ENCODE data around the gene FAM114A2.

FAM114A2 gene

DNA sequence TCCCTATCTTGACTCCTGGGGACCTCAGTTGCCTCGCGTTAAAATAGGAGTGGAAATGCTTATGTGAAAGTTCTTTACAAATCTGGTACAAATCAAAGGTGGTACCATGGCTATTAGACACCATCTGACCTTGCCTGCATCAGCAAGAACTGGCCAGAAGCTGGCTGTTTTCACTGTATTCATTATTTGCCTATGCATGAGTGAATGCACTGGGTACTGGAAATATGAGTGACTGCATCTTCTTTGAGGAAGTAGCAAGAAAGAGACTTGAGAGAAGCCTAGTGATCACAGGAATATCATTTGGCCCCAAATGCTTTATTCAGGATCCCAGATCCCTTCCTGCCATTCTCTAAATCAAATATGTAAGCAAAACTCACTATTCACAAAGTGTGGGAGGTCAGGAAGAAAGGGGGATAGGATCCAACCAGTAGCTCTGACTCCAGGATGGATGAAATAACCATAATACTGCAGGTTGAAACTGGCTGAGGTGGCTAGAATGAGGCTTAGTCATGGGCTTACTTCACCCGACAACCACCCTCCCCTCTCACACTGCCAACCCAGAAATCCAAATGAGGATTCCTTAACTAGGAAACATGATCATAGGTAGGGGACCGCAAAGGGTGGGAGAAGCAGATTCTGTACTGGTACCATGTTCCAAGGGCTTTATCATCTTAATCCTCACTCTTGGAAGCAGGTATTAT is 56.7 kb downstream of the FAM114A2 start:
- ChIA-PET POLR2A (interaction anchor here (0.6 kb wide), 1 partner anchor 841 kb away, joined by 4 read pairs; no protein-coding TSS in a partner anchor), CTCF (interaction anchor here (0.6 to 1.5 kb wide), 7 partner anchors 17 to 1052 kb away, joined by 3 to 8 read pairs (median 3); no protein-coding TSS in a partner anchor)
- TF ChIP-seq ZEB2 (tag by site-specific recombination; IDR thresholded peaks at IDR 0.05) (no peak), ZNF549 (tag by site-specific recombination; IDR thresholded peaks at IDR 0.05) (no peak), ZNF214 (tag by site-specific recombination; IDR thresholded peaks at IDR 0.05; ENCODE audit: borderline replicate concordance) (no peak), ZXDB (tag by site-specific recombination; IDR thresholded peaks at IDR 0.05) (no peak), SP2 (tag by site-specific recombination; IDR thresholded peaks at IDR 0.05) (no peak), ZFP3 (tag by site-specific recombination; IDR thresholded peaks at IDR 0.05; ENCODE audit: low read depth) (no peak), ZNF571 (tag by site-specific recombination; IDR thresholded peaks at IDR 0.05) (no peak), ZNF660 (tag by site-specific recombination; IDR thresholded peaks at IDR 0.05) (no peak), ZNF514 (tag by site-specific recombination; IDR thresholded peaks at IDR 0.05) (no peak), GLI2 (tag by site-specific recombination; IDR thresholded peaks at IDR 0.05; ENCODE audit: borderline replicate concordance, low read depth) (no peak)
- TF ChIP-seq, protein P1, sequence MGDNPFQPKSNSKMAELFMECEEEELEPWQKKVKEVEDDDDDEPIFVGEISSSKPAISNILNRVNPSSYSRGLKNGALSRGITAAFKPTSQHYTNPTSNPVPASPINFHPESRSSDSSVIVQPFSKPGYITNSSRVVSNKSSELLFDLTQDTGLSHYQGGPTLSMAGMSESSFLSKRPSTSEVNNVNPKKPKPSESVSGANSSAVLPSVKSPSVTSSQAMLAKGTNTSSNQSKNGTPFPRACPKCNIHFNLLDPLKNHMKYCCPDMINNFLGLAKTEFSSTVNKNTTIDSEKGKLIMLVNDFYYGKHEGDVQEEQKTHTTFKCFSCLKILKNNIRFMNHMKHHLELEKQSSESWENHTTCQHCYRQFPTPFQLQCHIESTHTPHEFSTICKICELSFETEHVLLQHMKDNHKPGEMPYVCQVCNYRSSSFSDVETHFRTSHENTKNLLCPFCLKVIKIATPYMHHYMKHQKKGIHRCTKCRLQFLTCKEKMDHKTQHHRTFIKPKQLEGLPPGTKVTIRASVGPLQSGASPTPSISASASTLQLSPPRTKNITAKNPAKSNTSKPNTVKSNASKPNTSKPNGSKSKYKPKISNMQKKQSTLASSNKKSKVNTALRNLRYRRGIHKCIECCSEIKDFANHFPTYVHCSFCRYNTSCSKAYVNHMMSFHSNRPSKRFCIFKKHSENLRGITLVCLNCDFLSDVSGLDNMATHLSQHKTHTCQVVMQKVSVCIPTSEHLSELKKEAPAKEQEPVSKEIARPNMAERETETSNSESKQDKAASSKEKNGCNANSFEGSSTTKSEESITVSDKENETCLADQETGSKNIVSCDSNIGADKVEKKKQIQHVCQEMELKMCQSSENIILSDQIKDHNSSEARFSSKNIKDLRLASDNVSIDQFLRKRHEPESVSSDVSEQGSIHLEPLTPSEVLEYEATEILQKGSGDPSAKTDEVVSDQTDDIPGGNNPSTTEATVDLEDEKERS (tag by site-specific recombination; IDR thresholded peaks at IDR 0.05), result no peak
- TF ChIP-seq, protein P2, sequence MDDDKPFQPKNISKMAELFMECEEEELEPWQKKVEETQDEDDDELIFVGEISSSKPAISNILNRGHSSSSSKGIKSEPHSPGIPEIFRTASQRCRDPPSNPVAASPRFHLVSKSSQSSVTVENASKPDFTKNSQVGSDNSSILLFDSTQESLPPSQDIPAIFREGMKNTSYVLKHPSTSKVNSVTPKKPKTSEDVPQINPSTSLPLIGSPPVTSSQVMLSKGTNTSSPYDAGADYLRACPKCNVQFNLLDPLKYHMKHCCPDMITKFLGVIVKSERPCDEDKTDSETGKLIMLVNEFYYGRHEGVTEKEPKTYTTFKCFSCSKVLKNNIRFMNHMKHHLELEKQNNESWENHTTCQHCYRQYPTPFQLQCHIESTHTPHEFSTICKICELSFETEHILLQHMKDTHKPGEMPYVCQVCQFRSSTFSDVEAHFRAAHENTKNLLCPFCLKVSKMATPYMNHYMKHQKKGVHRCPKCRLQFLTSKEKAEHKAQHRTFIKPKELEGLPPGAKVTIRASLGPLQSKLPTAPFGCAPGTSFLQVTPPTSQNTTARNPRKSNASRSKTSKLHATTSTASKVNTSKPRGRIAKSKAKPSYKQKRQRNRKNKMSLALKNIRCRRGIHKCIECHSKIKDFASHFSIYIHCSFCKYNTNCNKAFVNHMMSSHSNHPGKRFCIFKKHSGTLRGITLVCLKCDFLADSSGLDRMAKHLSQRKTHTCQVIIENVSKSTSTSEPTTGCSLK (tag by site-specific recombination; IDR thresholded peaks at IDR 0.05), result no peak
- TF ChIP-seq, protein P3, sequence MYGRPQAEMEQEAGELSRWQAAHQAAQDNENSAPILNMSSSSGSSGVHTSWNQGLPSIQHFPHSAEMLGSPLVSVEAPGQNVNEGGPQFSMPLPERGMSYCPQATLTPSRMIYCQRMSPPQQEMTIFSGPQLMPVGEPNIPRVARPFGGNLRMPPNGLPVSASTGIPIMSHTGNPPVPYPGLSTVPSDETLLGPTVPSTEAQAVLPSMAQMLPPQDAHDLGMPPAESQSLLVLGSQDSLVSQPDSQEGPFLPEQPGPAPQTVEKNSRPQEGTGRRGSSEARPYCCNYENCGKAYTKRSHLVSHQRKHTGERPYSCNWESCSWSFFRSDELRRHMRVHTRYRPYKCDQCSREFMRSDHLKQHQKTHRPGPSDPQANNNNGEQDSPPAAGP (tag by site-specific recombination; IDR thresholded peaks at IDR 0.05), result no peak
- H3K27ac ChIP-seq (ENCODE audit: extremely low read depth, low read depth, low read length), result no peak overlapping the region
- no peaks in the 10 kb centered on the region for H3K36me3 ChIP-seq (ENCODE audit: control insufficient read depth in 2 of 2, insufficient read depth in 1 of 2, low read length in 2 of 2)
- H3K4me3 ChIP-seq (ENCODE audit: low read depth, low read length), result no peak overlapping the region
- H3K4me1 ChIP-seq (ENCODE audit: control insufficient read depth, insufficient read depth, low read length), result no peaks in the 10 kb centered on the region
- no peaks in the 10 kb centered on the region for H3K9me3 ChIP-seq (ENCODE audit: control insufficient read depth, insufficient read depth, low read depth, low read length)

DNA sequence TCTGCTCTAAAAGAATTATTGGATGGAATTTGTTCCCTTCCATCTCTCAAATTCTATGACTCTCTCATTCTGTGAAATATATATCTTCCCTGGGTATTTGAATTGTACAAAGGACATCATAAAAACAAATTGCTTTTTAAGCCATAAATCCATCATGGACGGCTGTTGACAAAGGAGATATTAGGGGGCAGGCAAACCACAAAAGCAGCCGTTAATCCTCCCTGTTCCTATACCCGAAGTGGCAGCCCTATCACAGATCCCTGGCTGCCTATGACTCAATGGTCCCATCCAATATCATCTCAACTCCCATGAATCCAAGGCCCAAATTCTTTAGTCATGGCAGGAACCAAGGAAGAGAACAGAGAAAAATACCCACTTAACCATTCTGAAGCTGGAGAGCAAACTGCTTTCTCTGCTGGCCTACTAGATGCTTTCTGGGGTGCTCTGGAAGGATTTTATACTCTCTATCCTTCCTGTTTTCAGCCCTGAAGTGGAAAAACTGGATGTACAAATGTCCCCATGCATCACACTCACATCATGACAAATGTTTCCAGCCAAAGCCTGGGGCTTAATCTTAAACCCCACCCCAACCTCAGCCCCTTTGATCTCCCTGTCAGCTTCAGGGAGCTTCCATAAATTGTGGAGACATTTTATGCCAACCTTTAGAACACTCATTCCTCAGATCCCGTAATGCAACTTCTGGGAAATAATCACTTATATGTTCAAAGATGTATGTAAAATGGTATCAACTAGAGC is 59.5 kb downstream of the FAM114A2 start:
- Histone ChIP-seq H3K36me3 (ENCODE audit: control insufficient read depth in 2 of 2, insufficient read depth in 1 of 2, low read length in 2 of 2) (no peaks in the 10 kb centered on the region), H3K27ac (ENCODE audit: extremely low read depth, low read depth, low read length) (no peak overlapping the region), H3K4me1 (ENCODE audit: control insufficient read depth, insufficient read depth, low read length) (no peaks in the 10 kb centered on the region), H3K4me3 (ENCODE audit: low read depth, low read length) (no peak overlapping the region), H3K9me3 (ENCODE audit: control insufficient read depth, insufficient read depth, low read depth, low read length) (no peaks in the 10 kb centered on the region)
- ChIA-PET POLR2A (no interaction called here), CTCF (interaction anchor here (1.0 to 1.6 kb wide), 4 partner anchors 13 to 426 kb away, joined by 3 to 4 read pairs (median 4); no protein-coding TSS in a partner anchor)
- TF ChIP-seq, protein P4, sequence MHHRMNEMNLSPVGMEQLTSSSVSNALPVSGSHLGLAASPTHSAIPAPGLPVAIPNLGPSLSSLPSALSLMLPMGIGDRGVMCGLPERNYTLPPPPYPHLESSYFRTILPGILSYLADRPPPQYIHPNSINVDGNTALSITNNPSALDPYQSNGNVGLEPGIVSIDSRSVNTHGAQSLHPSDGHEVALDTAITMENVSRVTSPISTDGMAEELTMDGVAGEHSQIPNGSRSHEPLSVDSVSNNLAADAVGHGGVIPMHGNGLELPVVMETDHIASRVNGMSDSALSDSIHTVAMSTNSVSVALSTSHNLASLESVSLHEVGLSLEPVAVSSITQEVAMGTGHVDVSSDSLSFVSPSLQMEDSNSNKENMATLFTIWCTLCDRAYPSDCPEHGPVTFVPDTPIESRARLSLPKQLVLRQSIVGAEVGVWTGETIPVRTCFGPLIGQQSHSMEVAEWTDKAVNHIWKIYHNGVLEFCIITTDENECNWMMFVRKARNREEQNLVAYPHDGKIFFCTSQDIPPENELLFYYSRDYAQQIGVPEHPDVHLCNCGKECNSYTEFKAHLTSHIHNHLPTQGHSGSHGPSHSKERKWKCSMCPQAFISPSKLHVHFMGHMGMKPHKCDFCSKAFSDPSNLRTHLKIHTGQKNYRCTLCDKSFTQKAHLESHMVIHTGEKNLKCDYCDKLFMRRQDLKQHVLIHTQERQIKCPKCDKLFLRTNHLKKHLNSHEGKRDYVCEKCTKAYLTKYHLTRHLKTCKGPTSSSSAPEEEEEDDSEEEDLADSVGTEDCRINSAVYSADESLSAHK (tag by site-specific recombination; IDR thresholded peaks at IDR 0.05), result no peak
- TF ChIP-seq ZNF433 (tag by site-specific recombination; IDR thresholded peaks at IDR 0.05; ENCODE audit: low read depth) (no peak), ZNF24 (tag by site-specific recombination; IDR thresholded peaks at IDR 0.05) (no peak), ZNF510 (tag by site-specific recombination; IDR thresholded peaks at IDR 0.05; ENCODE audit: insufficient replicate concordance) (no peak), YY1 (tag by site-specific recombination; IDR thresholded peaks at IDR 0.05) (no peak)
- TF ChIP-seq, protein P1 (tag by site-specific recombination; IDR thresholded peaks at IDR 0.05), result no peak
